Measurements from ENCODE around the gene HDAC9. TPM values are rescaled to one million over a fixed set of nuclear protein-coding genes. Genes with fewer than 3 reads are reported as not detected.

HDAC9 gene
- total RNA-seq, 1 experiment from 2014 or later, result 14.7 TPM

DNA sequence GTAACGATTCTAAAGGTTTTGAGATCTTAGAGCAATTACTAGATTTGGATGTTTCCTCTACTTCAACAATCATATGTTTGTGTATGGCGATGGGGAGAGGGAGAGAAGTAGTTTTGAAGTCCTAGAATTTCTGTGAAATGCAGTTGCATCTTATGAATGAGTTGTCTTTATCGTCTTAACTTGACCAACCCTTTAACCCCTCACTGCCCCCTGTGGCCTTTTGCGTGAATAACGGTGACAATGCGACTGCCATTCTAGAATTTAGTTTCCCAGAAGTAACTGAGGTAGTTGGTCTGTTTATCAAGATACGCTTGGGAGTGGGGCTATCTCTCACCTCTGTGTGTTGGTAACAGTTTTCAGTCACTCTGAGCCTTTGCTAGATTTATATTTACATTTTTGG is 204.6 kb downstream of the HDAC9 start:
- no peak overlapping the region for H3K4me2 ChIP-seq
- intact Hi-C loops (cut with micrococcal nuclease; ENCODE audit: unreplicated experiment), result no loop called here
- no peaks in the 10 kb centered on the region for H3K36me3 ChIP-seq (ENCODE audit: low read depth)
- no peak for DNase-seq
- no peaks in the 10 kb centered on the region for H3K79me2 ChIP-seq (ENCODE audit: low read depth)
- H2AFZ ChIP-seq, result peak overlapping the region; percentile 21; the same call in 1 of the 2 replicates
- H3K27ac ChIP-seq, result no peak overlapping the region
- POLR2A ChIA-PET (ENCODE audit: unreplicated experiment), result no interaction called here
- CTCF ChIA-PET, result interaction anchor here (0.7 kb wide), 1 partner anchor 68 kb away, joined by 5 read pairs; no protein-coding TSS in a partner anchor
- no peaks in the 10 kb centered on the region for H3K27me3 ChIP-seq (ENCODE audit: insufficient read depth, low read depth)
- no peaks in the 10 kb centered on the region for H4K20me1 ChIP-seq (ENCODE audit: insufficient read depth)
- H3K9me3 ChIP-seq (ENCODE audit: insufficient read depth, low read depth), result no peaks in the 10 kb centered on the region
- H3K4me3 ChIP-seq, result no peak overlapping the region
- no peaks in the 10 kb centered on the region; the same call in 1 of the 2 replicates for H3F3A ChIP-seq (ENCODE audit: insufficient read depth, low read depth)
- TF ChIP-seq, protein P1, sequence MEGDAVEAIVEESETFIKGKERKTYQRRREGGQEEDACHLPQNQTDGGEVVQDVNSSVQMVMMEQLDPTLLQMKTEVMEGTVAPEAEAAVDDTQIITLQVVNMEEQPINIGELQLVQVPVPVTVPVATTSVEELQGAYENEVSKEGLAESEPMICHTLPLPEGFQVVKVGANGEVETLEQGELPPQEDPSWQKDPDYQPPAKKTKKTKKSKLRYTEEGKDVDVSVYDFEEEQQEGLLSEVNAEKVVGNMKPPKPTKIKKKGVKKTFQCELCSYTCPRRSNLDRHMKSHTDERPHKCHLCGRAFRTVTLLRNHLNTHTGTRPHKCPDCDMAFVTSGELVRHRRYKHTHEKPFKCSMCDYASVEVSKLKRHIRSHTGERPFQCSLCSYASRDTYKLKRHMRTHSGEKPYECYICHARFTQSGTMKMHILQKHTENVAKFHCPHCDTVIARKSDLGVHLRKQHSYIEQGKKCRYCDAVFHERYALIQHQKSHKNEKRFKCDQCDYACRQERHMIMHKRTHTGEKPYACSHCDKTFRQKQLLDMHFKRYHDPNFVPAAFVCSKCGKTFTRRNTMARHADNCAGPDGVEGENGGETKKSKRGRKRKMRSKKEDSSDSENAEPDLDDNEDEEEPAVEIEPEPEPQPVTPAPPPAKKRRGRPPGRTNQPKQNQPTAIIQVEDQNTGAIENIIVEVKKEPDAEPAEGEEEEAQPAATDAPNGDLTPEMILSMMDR (conservative IDR thresholded peaks at IDR 0.05), result peak; percentile 40; the same call in 1 of the 2 replicates
- no peak for TF ChIP-seq EZH2 (IDR thresholded peaks at IDR 0.05; ENCODE audit: low read depth)
- H3K9me2 ChIP-seq (ENCODE audit: insufficient read depth), result no peaks in the 10 kb centered on the region
- BruUV-seq (replicated peaks), result no TSS peak
- H3K4me1 ChIP-seq (replicated peaks; ENCODE audit: insufficient read depth), result no peaks in the 10 kb centered on the region

DNA sequence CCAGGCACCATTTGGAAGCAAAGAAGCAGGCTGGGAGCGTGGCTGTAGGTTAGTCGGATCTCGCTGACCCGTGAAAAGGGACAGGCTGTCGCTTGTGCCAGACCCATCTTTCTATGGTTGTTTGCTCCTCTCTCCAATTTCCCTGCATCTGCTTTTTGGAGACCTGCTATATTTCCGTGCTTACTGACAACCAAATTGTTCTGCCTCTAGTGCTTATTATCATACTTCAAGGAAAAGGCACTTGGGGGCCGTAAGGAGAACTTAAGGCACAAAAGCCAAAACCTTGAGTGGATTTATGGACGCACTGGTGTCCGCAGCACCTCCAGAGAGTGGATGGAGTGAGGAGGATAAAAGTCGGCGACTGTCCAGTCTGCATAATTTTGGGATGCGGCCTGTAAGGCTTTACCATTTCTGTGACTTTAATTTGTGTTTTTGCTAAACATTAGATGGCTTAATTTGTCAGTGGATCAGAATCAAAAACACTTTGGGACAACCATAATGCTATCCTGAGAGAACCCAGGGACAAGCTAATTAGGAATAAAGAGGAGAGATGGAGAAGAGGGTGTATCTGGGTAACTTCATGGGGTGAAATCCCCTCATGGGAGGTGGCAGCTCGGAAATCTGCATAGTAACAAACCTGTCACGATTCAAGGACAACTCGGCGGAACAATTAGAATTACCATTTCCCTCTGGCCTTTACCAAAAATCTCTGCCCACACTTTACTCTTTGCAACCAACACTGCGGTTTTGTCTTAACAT is 206.7 kb downstream of the HDAC9 start:
- H4K20me1 ChIP-seq (ENCODE audit: insufficient read depth), result no peaks in the 10 kb centered on the region
- TF ChIP-seq EZH2 (IDR thresholded peaks at IDR 0.05; ENCODE audit: low read depth), result no peak
- TF ChIP-seq, protein P1 (conservative IDR thresholded peaks at IDR 0.05), result no peak
- ChIA-PET CTCF (no interaction called here), POLR2A (ENCODE audit: unreplicated experiment) (no interaction called here)
- H3K27me3 ChIP-seq (ENCODE audit: insufficient read depth, low read depth), result no peaks in the 10 kb centered on the region
- no peaks in the 10 kb centered on the region; the same call in 1 of the 2 replicates for H3F3A ChIP-seq (ENCODE audit: insufficient read depth, low read depth)
- H3K4me2 ChIP-seq, result no peak overlapping the region
- no peaks in the 10 kb centered on the region for H3K79me2 ChIP-seq (ENCODE audit: low read depth)
- no peaks in the 10 kb centered on the region for H3K36me3 ChIP-seq (ENCODE audit: low read depth)
- DNase-seq, result no peak
- BruUV-seq (replicated peaks), result no TSS peak
- no peak overlapping the region for H2AFZ ChIP-seq
- intact Hi-C loops (cut with micrococcal nuclease; ENCODE audit: unreplicated experiment), result no loop called here
- no peak overlapping the region for H3K27ac ChIP-seq
- H3K9me2 ChIP-seq (ENCODE audit: insufficient read depth), result no peaks in the 10 kb centered on the region
- no peaks in the 10 kb centered on the region for H3K9me3 ChIP-seq (ENCODE audit: insufficient read depth, low read depth)
- no peak overlapping the region for H3K4me3 ChIP-seq
- H3K4me1 ChIP-seq (replicated peaks; ENCODE audit: insufficient read depth), result no peaks in the 10 kb centered on the region

DNA sequence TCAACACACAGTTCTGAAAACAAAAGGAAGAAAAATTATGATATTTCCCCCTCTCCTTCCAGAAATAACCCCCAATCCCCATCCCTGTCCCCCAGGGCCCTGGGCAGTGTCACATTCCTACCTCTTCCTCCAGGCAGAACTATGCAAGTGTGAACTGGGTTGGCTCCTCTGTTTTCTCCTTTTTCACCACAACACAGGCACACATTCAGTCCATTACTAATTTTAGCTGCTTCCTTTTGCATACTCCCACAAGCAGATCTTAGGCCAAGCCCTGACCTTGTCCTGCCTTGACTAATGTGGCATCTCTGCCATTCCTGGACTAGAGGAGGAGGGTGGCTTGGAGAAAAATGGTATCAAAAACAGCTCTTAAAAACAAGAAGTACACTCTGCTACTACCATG is 208.1 kb downstream of the HDAC9 start:
- H3K27ac ChIP-seq, result no peak overlapping the region
- intact Hi-C loops (cut with micrococcal nuclease; ENCODE audit: unreplicated experiment), result no loop called here
- no peaks in the 10 kb centered on the region for H3K79me2 ChIP-seq (ENCODE audit: low read depth)
- H3K4me3 ChIP-seq, result no peak overlapping the region
- no peaks in the 10 kb centered on the region; the same call in 1 of the 2 replicates for H3F3A ChIP-seq (ENCODE audit: insufficient read depth, low read depth)
- no peaks in the 10 kb centered on the region for H3K9me2 ChIP-seq (ENCODE audit: insufficient read depth)
- ChIA-PET CTCF (no interaction called here), POLR2A (ENCODE audit: unreplicated experiment) (no interaction called here)
- no peaks in the 10 kb centered on the region for H3K9me3 ChIP-seq (ENCODE audit: insufficient read depth, low read depth)
- no peaks in the 10 kb centered on the region for H3K27me3 ChIP-seq (ENCODE audit: insufficient read depth, low read depth)
- H3K4me2 ChIP-seq, result no peak overlapping the region
- BruUV-seq (replicated peaks), result no TSS peak
- H4K20me1 ChIP-seq (ENCODE audit: insufficient read depth), result no peaks in the 10 kb centered on the region
- no peak for DNase-seq
- TF ChIP-seq, protein P1 (conservative IDR thresholded peaks at IDR 0.05), result no peak
- TF ChIP-seq EZH2 (IDR thresholded peaks at IDR 0.05; ENCODE audit: low read depth), result no peak
- no peak overlapping the region for H2AFZ ChIP-seq
- no peaks in the 10 kb centered on the region for H3K36me3 ChIP-seq (ENCODE audit: low read depth)
- no peaks in the 10 kb centered on the region for H3K4me1 ChIP-seq (replicated peaks; ENCODE audit: insufficient read depth)

All from PC-9 (cell line).